ENCODE measurements around the gene TUBB4A.

- TF ChIP-seq POLR2A (IDR thresholded peaks at IDR 0.05; ENCODE audit: extremely low read depth, insufficient read length) (no peak), CTCF (IDR thresholded peaks at IDR 0.05; ENCODE audit: low read depth, low read length) (no peak), MAX (IDR thresholded peaks at IDR 0.05; ENCODE audit: low read depth, low read length) (no peak), MYC (IDR thresholded peaks at IDR 0.05; ENCODE audit: low read depth, low read length) (no peak)
Measured at GRCh38 chr19:6500837-6501739, 1.0 kb downstream of the TUBB4A start.

Measured in NB4 (cell line).